Measurements from ENCODE around the gene SIPA1L3. TPM values are rescaled to one million over a fixed set of nuclear protein-coding genes. Genes with fewer than 3 reads are reported as not detected.

The SIPA1L3 gene
- total RNA-seq, 1 donor from 2014 or later = 8.8 TPM

DNA sequence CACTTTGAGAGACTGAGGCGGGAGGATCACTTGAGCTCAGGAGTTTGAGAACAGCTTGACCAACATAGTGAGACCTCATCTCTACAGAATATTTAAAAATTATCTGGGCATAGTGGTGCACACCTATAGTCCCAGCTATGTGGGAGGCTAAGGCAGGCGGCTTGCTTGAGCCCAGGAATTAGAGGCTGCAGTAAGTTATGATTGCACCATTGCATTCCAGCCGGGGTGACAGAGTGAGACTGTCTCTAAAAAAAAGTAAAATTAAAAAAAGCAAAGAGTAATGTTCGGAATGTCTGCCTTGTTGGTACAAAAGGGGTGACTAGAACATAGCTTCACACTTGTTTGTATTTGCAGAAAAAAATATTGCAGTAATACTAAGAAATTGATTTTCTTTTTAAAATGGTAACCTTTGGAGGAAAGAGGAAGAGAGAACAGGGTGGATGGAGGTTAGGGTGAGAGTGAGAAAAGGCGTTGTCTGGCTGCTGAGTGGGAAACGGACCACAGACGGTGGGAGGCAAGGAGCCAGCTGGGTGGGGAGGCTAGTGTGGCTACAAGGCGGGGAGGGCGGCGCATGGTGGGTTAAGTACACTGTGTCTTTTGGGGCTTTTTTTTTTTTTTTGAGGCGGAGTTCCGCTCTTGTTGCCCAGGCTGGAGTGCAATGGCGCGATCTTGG is 339.0 kb downstream of the SIPA1L3 start:
- H3K4me1 ChIP-seq = peaks cover 69% of the 10 kb centered on the region
- H3K36me3 ChIP-seq = no peaks in the 10 kb centered on the region
- intact Hi-C loops (cut with micrococcal nuclease) = no loop called here
- H3K27ac ChIP-seq (replicated peaks) = peak overlapping the region; percentile 95
- no peak overlapping the region for H3K4me3 ChIP-seq
- no peaks in the 10 kb centered on the region for H3K9me3 ChIP-seq (replicated peaks)
- no peaks in the 10 kb centered on the region for H3K27me3 ChIP-seq (ENCODE audit: low read depth)
- peak; percentile 45 for DNase-seq
- TF ChIP-seq, protein P1, sequence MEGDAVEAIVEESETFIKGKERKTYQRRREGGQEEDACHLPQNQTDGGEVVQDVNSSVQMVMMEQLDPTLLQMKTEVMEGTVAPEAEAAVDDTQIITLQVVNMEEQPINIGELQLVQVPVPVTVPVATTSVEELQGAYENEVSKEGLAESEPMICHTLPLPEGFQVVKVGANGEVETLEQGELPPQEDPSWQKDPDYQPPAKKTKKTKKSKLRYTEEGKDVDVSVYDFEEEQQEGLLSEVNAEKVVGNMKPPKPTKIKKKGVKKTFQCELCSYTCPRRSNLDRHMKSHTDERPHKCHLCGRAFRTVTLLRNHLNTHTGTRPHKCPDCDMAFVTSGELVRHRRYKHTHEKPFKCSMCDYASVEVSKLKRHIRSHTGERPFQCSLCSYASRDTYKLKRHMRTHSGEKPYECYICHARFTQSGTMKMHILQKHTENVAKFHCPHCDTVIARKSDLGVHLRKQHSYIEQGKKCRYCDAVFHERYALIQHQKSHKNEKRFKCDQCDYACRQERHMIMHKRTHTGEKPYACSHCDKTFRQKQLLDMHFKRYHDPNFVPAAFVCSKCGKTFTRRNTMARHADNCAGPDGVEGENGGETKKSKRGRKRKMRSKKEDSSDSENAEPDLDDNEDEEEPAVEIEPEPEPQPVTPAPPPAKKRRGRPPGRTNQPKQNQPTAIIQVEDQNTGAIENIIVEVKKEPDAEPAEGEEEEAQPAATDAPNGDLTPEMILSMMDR (IDR thresholded peaks at IDR 0.05; ENCODE audit: borderline replicate concordance) = no peak

DNA sequence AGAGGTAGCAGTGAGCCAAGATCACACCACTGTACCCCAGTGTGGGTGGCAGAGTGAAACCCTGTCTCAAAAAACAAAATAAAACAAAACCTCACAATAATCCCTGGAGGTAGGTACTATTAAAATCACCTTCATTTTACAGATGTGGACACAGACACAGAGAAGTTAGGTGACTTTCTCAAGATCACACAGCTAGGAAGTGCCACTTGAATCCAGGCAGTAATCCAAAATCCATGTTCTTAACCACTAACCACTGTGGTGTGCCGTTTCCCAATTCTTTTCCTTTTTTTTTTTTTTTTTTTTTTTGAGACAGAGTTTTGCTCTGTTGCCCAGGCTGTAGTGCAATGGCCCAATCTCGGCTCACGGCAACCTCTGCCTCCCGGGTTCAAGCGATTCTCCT is 340.1 kb downstream of the SIPA1L3 start:
- DNase-seq = no peak
- intact Hi-C loops (cut with micrococcal nuclease) = no loop called here
- Histone ChIP-seq H3K27me3 (ENCODE audit: low read depth) (no peaks in the 10 kb centered on the region), H3K4me3 (no peak overlapping the region), H3K4me1 (peaks cover 80% of the 10 kb centered on the region), H3K27ac (replicated peaks) (peak overlapping the region; percentile 95), H3K9me3 (replicated peaks) (no peaks in the 10 kb centered on the region), H3K36me3 (no peaks in the 10 kb centered on the region)
- TF ChIP-seq, protein P1 (IDR thresholded peaks at IDR 0.05; ENCODE audit: borderline replicate concordance) = no peak

DNA sequence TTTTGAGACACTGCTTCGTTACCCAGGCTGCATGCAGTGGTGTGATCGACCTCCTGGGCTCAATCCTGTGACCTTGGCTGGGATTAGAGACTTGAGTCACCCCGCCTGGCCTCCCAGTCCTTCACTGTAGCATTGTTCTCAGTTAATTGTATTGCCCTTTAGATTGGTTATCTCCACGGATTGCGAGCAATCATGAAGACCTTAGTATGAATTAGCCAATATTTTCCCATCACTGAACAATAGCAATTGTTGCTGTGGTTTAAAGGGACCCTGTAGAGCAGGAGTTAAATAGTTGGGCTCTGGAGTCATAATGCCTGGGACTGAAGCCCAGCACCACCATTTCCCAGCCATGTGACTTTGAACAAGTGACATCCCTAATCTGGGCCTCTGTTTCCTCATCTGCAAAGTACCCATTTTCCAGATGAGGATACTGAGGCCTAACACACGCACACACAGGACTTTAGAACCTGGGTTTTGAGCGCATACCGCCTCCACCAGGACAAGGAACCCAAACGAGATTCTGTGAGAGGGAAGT is 340.8 kb downstream of the SIPA1L3 start:
- H3K27me3 ChIP-seq (ENCODE audit: low read depth) = no peaks in the 10 kb centered on the region
- TF ChIP-seq, protein P1 (IDR thresholded peaks at IDR 0.05; ENCODE audit: borderline replicate concordance) = no peak
- no peak overlapping the region for H3K4me3 ChIP-seq
- intact Hi-C loops (cut with micrococcal nuclease) = no loop called here
- H3K36me3 ChIP-seq = no peaks in the 10 kb centered on the region
- peak overlapping the region; percentile 95 for H3K27ac ChIP-seq (replicated peaks)
- H3K4me1 ChIP-seq = peaks cover 87% of the 10 kb centered on the region
- no peaks in the 10 kb centered on the region for H3K9me3 ChIP-seq (replicated peaks)
- no peak for DNase-seq

DNA sequence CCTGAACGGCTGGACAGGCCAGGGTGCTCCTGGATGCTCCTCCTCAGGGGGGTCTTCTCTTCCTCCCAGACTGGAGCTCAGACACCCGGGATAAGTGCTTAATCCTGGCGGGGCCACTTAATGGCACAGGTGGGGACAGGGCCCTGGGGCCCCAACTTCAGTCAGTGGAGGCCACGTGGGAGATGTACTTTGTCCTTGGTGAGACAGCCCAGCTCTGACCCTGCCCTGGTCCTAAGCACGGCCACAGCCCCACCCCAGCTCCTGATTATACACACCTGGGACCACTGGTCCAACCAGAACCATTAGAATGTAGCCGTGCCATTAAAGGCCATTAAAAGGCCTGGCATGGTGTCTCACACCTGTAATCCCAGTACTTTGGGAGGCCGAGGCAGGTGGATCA is 341.4 kb downstream of the SIPA1L3 start:
- TF ChIP-seq, protein P1 (IDR thresholded peaks at IDR 0.05; ENCODE audit: borderline replicate concordance) = no peak
- no peak overlapping the region for H3K4me3 ChIP-seq
- DNase-seq = no peak
- H3K27me3 ChIP-seq (ENCODE audit: low read depth) = no peaks in the 10 kb centered on the region
- no peaks in the 10 kb centered on the region for H3K9me3 ChIP-seq (replicated peaks)
- H3K27ac ChIP-seq (replicated peaks) = peak overlapping the region; percentile 95
- peaks cover 92% of the 10 kb centered on the region for H3K4me1 ChIP-seq
- intact Hi-C loops (cut with micrococcal nuclease) = no loop called here
- no peaks in the 10 kb centered on the region for H3K36me3 ChIP-seq

DNA sequence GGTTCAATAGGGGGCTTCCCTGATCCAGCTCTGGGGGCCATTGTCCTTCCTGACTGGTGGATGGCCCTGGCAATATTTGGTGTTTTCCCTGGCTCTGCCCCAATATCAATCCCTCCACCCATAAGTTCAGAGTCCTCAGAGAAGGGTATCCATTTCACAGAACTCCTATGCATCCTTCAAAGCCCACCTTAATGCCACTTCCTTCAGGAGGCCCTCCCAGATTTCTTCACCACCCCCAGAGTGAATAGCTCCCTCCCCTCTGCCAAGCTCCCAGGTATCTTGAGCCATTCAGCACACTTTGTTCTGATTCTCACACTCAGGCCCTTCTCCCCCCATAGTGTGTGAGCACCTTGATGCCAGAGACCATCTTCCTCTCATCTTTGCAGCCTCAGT is 343.4 kb downstream of the SIPA1L3 start:
- Histone ChIP-seq H3K27me3 (ENCODE audit: low read depth) (no peaks in the 10 kb centered on the region), H3K27ac (replicated peaks) (peak overlapping the region; percentile 95), H3K4me3 (peak overlapping the region; percentile 82), H3K4me1 (peaks cover 92% of the 10 kb centered on the region), H3K9me3 (replicated peaks) (no peaks in the 10 kb centered on the region), H3K36me3 (no peaks in the 10 kb centered on the region)
- intact Hi-C loops (cut with micrococcal nuclease) = no loop called here
- no peak for DNase-seq
- TF ChIP-seq, protein P1 (IDR thresholded peaks at IDR 0.05; ENCODE audit: borderline replicate concordance) = no peak
